Measurements from ENCODE around the gene GALNT12.

The GALNT12 gene

DNA sequence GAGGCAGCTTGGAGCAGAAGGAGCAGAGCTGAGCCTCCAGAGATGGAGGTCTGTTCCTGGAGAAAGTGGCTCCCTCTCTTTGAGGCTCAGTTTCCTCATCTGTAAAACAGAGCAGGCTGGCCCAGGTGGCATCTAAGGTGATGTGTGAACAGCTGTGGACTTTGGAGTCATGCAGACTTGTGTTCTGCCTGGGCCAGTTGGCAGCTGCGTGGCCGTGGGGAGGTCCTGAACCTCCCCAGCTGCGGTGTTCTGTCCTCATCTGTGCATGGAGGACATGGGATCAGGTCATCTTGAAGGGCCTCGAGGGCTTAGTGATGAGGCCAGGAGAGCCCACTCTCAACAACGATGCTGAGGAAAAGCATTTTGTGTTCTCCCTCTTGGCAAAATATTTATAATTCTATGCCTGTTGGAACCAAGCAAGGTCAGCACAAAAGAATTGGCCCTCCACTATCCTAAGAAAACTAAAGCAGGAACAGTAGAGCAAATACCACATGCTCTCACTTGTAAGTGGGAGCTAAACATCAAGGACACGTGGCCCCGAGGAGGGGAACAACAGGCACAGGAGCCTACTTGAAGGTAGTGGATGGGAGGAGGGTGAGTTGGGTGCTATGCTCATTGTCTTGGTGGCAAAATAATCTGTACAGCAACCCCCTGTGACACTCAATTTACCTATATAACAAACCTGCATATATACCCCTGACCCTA lies 73.0 kb downstream of the GALNT12 start:
- DNase-seq (ENCODE audit: low spot score) = no peak

GRCh38 chr9:98881356-98881755 lies 73.9 kb downstream of the GALNT12 start:
- no peak for DNase-seq (ENCODE audit: low spot score)

- DNase-seq (ENCODE audit: low spot score) = no peak
Measured at GRCh38 chr9:98881836-98882568, 74.5 kb downstream of the GALNT12 start.

DNA sequence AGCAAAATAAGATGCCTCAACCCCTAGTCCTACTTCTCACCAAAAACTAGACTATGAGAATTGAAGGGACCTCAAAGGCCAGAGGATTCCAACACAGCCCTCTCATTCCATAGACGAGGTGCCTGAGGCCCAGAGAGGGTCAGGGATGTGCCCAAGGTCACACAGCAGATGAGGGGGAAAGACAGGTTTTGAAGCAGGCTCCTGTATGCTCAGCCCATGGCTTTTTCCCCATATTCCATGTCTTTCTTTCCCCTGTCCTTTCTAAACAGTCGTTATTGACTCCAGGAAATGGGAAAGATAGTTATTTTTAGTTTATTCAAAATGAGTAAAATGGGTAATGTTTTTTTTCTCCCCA lies 75.1 kb downstream of the GALNT12 start:
- no peak for DNase-seq (ENCODE audit: low spot score)

DNA sequence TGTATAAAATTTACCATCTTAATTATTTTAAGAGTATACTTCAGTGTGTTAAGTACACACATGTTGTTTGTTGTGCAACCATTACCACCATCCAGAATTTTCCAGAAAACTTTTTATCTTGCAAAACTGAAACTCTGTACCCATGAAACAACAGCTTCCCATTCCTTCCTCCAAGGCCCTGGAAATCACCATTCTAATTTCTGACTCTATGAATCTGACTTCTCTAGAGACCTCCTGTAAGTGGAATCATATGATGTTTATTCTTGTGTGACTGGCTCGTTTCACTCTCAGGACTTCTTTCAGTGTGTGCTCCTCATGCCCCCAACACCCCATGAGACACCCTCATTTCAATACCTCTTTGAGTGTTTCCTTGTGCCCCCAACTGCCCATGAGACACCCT lies 75.8 kb downstream of the GALNT12 start:
- no peak for DNase-seq (ENCODE audit: low spot score)

DNA sequence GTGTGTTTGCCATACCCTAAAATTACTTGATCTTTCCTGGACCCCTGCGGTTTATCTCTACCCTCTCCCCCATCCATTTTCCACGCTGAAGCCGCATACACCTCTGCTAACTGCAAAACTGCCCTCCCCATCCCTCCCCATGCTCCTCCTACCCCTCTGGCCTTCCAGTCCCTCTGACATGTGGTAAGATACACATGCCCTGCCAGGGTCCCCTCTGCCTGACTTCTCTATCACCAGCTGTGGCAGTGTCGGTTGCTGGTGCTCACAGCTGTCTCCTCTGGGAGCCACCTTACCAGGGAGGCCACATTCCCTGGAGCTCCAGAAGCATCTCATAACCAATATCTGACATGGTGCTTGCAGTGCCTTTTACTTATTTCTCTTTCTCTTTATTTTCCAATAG lies 77.4 kb downstream of the GALNT12 start:
- DNase-seq (ENCODE audit: low spot score) = no peak

GRCh38 chr9:98885575-98886295 lies 78.3 kb downstream of the GALNT12 start:
- DNase-seq (ENCODE audit: low spot score) = no peak

DNA sequence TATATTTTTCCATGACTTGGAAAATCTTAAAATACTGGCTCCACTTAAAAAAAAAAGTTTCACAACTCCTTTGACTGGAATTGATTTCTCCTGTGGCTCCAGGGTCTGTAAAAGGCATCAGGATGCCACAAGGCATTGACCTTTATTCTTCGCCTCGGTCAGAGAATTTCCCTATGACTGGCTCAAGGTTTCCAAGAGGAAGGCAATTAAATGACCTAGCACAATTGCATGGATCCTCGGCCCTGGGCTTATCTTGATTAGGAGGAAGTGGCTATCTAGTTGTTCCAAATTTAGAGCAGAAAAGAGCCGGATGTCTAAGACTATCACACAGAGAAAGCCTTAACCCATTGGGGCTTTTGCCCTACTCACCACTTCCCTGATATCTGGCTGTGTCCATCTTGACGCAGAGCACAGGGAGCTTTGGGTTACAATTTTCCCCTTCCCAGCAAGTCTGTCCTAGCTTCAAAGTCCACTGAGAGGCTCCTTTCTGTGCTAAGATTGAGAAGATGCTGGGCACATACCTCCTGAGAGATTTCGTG lies 79.3 kb downstream of the GALNT12 start:
- DNase-seq (ENCODE audit: low spot score) = no peak

GRCh38 chr9:98887918-98888510 lies 80.5 kb downstream of the GALNT12 start:
- DNase-seq (ENCODE audit: low spot score) = no peak

- DNase-seq (ENCODE audit: low spot score) = no peak
Measured at GRCh38 chr9:98888801-98889421, 81.4 kb downstream of the GALNT12 start.

- no peak for DNase-seq (ENCODE audit: low spot score)
Measured at GRCh38 chr9:98890256-98890655, 82.8 kb downstream of the GALNT12 start.

- no peak for DNase-seq (ENCODE audit: low spot score)
Measured at GRCh38 chr9:98892288-98892687, 84.8 kb downstream of the GALNT12 start.

- no peak for DNase-seq (ENCODE audit: low spot score)
Measured at GRCh38 chr9:98892690-98893089, 85.2 kb downstream of the GALNT12 start.

DNA sequence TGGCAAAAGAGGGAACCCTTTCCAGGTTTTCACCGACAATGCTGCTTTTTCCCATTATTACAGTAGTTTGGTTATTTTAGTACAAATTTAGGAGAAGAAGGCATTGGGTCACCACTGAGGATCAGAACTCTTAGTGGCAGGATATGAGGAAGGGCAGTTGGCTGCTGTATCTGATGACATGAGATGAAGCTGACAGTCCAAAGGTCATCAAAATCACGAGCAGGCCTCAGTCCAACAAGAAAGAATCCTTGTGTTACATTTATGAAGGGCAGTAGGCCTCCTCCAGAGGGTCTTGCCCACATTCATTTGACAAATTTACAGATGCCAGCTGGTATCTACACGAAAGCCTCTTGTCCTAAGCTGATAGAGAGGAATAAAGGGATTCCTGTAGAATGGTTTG lies 86.7 kb downstream of the GALNT12 start:
- DNase-seq (ENCODE audit: low spot score) = no peak

- DNase-seq (ENCODE audit: low spot score) = no peak
Measured at GRCh38 chr9:98894761-98895160, 87.3 kb downstream of the GALNT12 start.

- DNase-seq (ENCODE audit: low spot score) = no peak
Measured at GRCh38 chr9:98896632-98897031, 89.2 kb downstream of the GALNT12 start.

- DNase-seq (ENCODE audit: low spot score) = no peak
Measured at GRCh38 chr9:98897745-98898144, 90.3 kb downstream of the GALNT12 start.

DNA sequence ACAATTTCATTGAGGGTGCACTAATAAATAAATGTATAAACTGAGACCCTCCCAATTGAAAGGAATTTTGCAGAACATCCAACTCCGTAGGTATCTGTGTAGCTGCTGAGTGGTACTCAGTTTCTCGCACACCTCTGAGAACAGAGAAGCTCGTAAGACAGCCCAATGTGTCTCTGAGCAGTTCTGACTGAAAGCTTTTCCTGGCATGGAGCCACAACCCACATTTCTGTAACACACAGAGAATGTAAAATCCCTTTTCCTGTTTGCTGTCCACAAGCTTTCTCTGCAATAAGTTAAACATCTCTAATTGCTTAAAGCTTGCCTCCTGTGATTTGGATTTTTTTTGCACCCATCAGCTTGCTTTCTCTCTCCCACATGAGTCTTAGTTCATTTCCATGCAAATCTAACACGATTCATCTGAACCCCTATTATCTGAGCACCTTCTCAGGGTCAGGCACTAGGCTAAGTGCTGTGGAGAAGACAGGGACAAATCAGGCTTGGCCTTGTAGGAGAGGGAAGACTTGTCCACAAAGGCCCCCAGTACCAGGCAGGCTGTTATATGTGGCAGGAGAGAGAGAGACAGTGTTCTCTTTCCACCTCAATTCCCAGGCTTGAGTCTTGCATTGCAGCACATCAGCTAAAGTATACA lies 92.1 kb downstream of the GALNT12 start:
- DNase-seq (ENCODE audit: low spot score) = no peak
